K562 (cell line): ENCODE data around the gene FRMPD4. TPM values are rescaled to one million over a fixed set of nuclear protein-coding genes. Genes with fewer than 3 reads are reported as not detected.

Experiments used
- ATAC-seq: fragments of 200-7000 bp; cut with Tn5 transposase; 3 replicates; pipeline ENCODE4 v1.9.1; 2020; ENCODE audit warnings: moderate library complexity
- BruUV-seq: library from RNA; stranded (reverse); fragments of 400-500 nt; replicated peaks from 2 replicates; lab custom pipeline; 2021; lab: Mats Ljungman, UMichigan
- CTCF ChIA-PET: fragments of 300-600 bp; formaldehyde crosslinking; extraction: SDS; loops from one replicate; lab custom pipeline; 2021; ENCODE audit warnings: low intra/inter-chr PET ratio; lab: Yijun Ruan, JAX
- POLR2A ChIA-PET: fragments of 300-600, 350-650 bp; sonication (Branson Sonifier 250); formaldehyde crosslinking; extraction: SDS; loops from one replicate; lab custom pipeline; 2021; ENCODE audit warnings: antibody characterized with exemption, inconsistent platforms; lab: Yijun Ruan, JAX
- DNase-seq, 4 experiments: peaks; one replicate each; pipeline versions ENCODE4 v3.0.0 to v3.0.0-alpha.2; 2011 to 2018; ENCODE audit warnings: low spot score in 3 of 4, mixed read lengths in 3 of 4; ENCODE audit errors: extremely low read depth in 1 of 4
- FAIRE-seq: peaks from 2 replicates; lab custom pipeline; 2011; peaks lifted over from hg19 to GRCh38; lab: Jason Lieb, UNC
- H2AFZ ChIP-seq: 2 replicates; pipeline ENCODE4 v1.6.0; 2011; ENCODE audit warnings: low read depth, low read length, control low read depth, inconsistent platforms
- H3K27ac ChIP-seq: fragments of 200-600 bp; 3 replicates; pipeline ENCODE4 v1.8.0; 2011; ENCODE audit warnings: low read depth, mild to moderate bottlenecking, control low read depth, inconsistent platforms, low read length, moderate library complexity, mixed read lengths; ENCODE audit errors: extremely low read depth
- H3K27me3 ChIP-seq, 2 experiments: fragments of 300-600 bp in 1 of 2; 2 replicates in 1 of 2; 3 replicates in 1 of 2; pipeline versions ENCODE4 v1.6.0 to v1.8.0; 2011; ENCODE audit warnings: inconsistent platforms in 2 of 2, low read length in 2 of 2, mild to moderate bottlenecking in 1 of 2, mixed read lengths in 1 of 2, moderate library complexity in 1 of 2; ENCODE audit not compliant: control insufficient read depth in 2 of 2, insufficient read depth in 2 of 2
- H3K36me3 ChIP-seq: fragments of 300-600 bp; 3 replicates; pipeline ENCODE4 v1.8.0; 2011; ENCODE audit warnings: mild to moderate bottlenecking, low read length, inconsistent platforms; ENCODE audit not compliant: control insufficient read depth, insufficient read depth
- H3K4me1 ChIP-seq, 2 experiments: fragments of 200-600 bp in 1 of 2; replicated peaks in 1 of 2; 2 replicates in 1 of 2; 3 replicates in 1 of 2; pipeline versions ENCODE4 v1.5.1 to v1.8.0; 2011; ENCODE audit warnings: inconsistent platforms in 2 of 2, low read length in 2 of 2, mild to moderate bottlenecking in 1 of 2, mixed read lengths in 1 of 2, moderate library complexity in 1 of 2; ENCODE audit not compliant: control insufficient read depth in 2 of 2, insufficient read depth in 2 of 2
- H3K4me2 ChIP-seq: 2 replicates; pipeline ENCODE4 v1.6.1; 2011; ENCODE audit warnings: low read length, control low read depth, inconsistent platforms, mixed read lengths; ENCODE audit not compliant: insufficient read depth
- H3K4me3 ChIP-seq: fragments of 200-600 bp; sonication (generic), shearing (Covaris generic); 2 replicates; pipeline ENCODE4 v1.5.1; 2016; ENCODE audit warnings: control low read depth, inconsistent platforms
- H3K79me2 ChIP-seq: fragments of 200-600 bp; 3 replicates; pipeline ENCODE4 v1.8.0; 2011; ENCODE audit warnings: low read length, inconsistent platforms; ENCODE audit not compliant: control insufficient read depth, insufficient read depth
- H3K9ac ChIP-seq, 2 experiments: 2 replicates each; pipeline versions ENCODE4 v1.6.0 to v1.6.1; 2011; ENCODE audit warnings: low read depth in 2 of 2, low read length in 2 of 2, control low read depth in 1 of 2, inconsistent platforms in 1 of 2, mild to moderate bottlenecking in 1 of 2, mixed read lengths in 1 of 2; ENCODE audit not compliant: insufficient read depth in 1 of 2
- H3K9me1 ChIP-seq: one replicate; pipeline ENCODE4 v1.6.0; 2011; ENCODE audit warnings: inconsistent platforms, mild to moderate bottlenecking, low read length, moderate library complexity; ENCODE audit not compliant: control insufficient read depth, insufficient read depth
- H3K9me3 ChIP-seq: replicated peaks from 2 replicates; pipeline ENCODE4 v1.5.1; 2011; ENCODE audit warnings: low read depth, low read length, inconsistent platforms; ENCODE audit not compliant: control insufficient read depth, insufficient read depth
- H4K20me1 ChIP-seq: replicated peaks from 2 replicates; pipeline ENCODE4 v1.6.1; 2011; ENCODE audit warnings: low read length, inconsistent platforms, mixed read lengths; ENCODE audit not compliant: control insufficient read depth, insufficient read depth
- BRF2 ChIP-seq: IDR thresholded peaks from 3 replicates; pipeline ENCODE4 v1.6.1; 2011; ENCODE audit warnings: borderline replicate concordance, mild to moderate bottlenecking; ENCODE audit not compliant: insufficient read length, insufficient read depth
- ELF4 ChIP-seq: fragments of 450-650 bp; formaldehyde crosslinking; IDR thresholded peaks from 2 replicates; pipeline ENCODE4 v1.4.0; 2022; ENCODE audit warnings: missing genetic modification characterization
- EP300 ChIP-seq: IDR thresholded peaks from 2 replicates; pipeline ENCODE4 v1.6.1; 2012; ENCODE audit warnings: low read length, improper control_type of control experiment
- NFYB ChIP-seq: IDR thresholded peaks from 2 replicates; pipeline ENCODE4 v1.6.1; 2011; ENCODE audit warnings: mild to moderate bottlenecking, moderate library complexity; ENCODE audit not compliant: insufficient read length; ENCODE audit errors: extremely low read depth
- NR2C1 ChIP-seq, 2 experiments: fragments of 450-650 bp; IDR thresholded peaks; 2 replicates each; pipeline ENCODE4 v1.6.1; 2017; ENCODE audit warnings: mild to moderate bottlenecking in 2 of 2, antibody characterized with exemption in 1 of 2, inconsistent platforms in 1 of 2, missing compliant biosample characterization in 1 of 2, missing genetic modification characterization in 1 of 2
- POLR2G ChIP-seq: fragments of 200-400 bp; formaldehyde crosslinking; IDR thresholded peaks from 2 replicates; pipeline ENCODE4 v1.6.1; 2017; ENCODE audit warnings: low read depth, mild to moderate bottlenecking, antibody characterized with exemption, low read length, moderate library complexity
- RBFOX2 ChIP-seq: fragments of 200-400 bp; formaldehyde crosslinking; IDR thresholded peaks from 2 replicates; pipeline ENCODE4 v1.6.1; 2017; ENCODE audit warnings: low read depth, mild to moderate bottlenecking, low read length, moderate library complexity
- SMAD4 ChIP-seq: fragments of 250-450 bp; sonication (Bioruptor Pico); conservative IDR thresholded peaks from 2 replicates; pipeline ENCODE4 v1.8.0; 2021; ENCODE audit warnings: inconsistent platforms, mild to moderate bottlenecking, moderate library complexity
- TEAD4 ChIP-seq, 2 experiments: sonication (generic) in 1 of 2; formaldehyde crosslinking in 1 of 2; IDR thresholded peaks; 2 replicates each; pipeline versions ENCODE4 v1.6.1 to v1.8.0; 2012 to 2022; ENCODE audit warnings: borderline replicate concordance in 1 of 2, inconsistent platforms in 1 of 2, low read length in 1 of 2, mild to moderate bottlenecking in 1 of 2, missing genetic modification reagents in 1 of 2
- ZNF592 ChIP-seq: fragments of 450-650 bp; IDR thresholded peaks from 2 replicates; pipeline ENCODE4 v1.6.1; 2017; ENCODE audit warnings: antibody characterized with exemption, mild to moderate bottlenecking
- WGBS: fragments of 100-300 bp; shearing (Covaris generic); methylation state at CpG from one replicate; pipeline ENCODE4 v1.1.6; 2016; ENCODE audit warnings: low coverage, mixed read lengths; ENCODE audit not compliant: insufficient coverage; ENCODE audit errors: missing lambda C conversion rate; 5-methylcytosine and 5-hydroxymethylcytosine counted together
- in situ Hi-C: fragments of 300-500 bp; cut with MboI; formaldehyde crosslinking; loops from 4 replicates; pipeline ENCODE4 v1.15.0; 2018; ENCODE audit warnings: inconsistent platforms, mixed read lengths
- intact Hi-C: fragments of 100-400 bp; cut with micrococcal nuclease; formaldehyde crosslinking; loops from 2 replicates; pipeline ENCODE4 v1.14.2; 2022
- polyA plus RNA-seq, 8 experiments: library from polyadenylated mRNA; depleted of rRNA in 4 of 8; stranded (reverse) in 5 of 8; unstranded in 3 of 8; fragments of >200 nt; fragmentation: Nextera tagmentation in 2 of 8; fragmentation: Illumina TruSeq in 1 of 8; extraction: Ambion mirVana in 2 of 8; extraction: Trizol in 1 of 8; gene quantifications; 2 replicates each; pipeline versions ENCODE4 v1.2.1 to v1.2.3, GENCODE V29; 2011 to 2014; ENCODE audit warnings: inconsistent platforms in 1 of 8, missing spikeins in 1 of 8
- total RNA-seq, 7 experiments: library from RNA; depleted of rRNA in 6 of 7; stranded (reverse); fragments of >200 nt in 6 of 7; fragmentation: Illumina TruSeq in 2 of 7; extraction: Trizol in 2 of 7; gene quantifications; 2 replicates each; pipeline versions ENCODE4 v1.2.1 to v1.2.3, GENCODE V29; 2011 to 2021; ENCODE audit warnings: low replicate concordance in 1 of 7

The FRMPD4 gene
- total and polyA plus RNA-seq, 9 of the 15 experiments (the other 6 are each of a cell fraction or from before 2014, with no cell fraction given) = not detected

- 0 out of 2 replicates have a peak, but pooled peaks cover 3% of the 10 kb centered on the region for H4K20me1 ChIP-seq
- no peaks in the 10 kb centered on the region for H3K9me3 ChIP-seq
- TF ChIP-seq TEAD4 (IDR thresholded peaks at IDR 0.05; ENCODE audit: low read length) (no peak), TEAD4 (CRISPR knock-in tag; IDR thresholded peaks at IDR 0.05; ENCODE audit: borderline replicate concordance) (no peak), BRF2 (no peak), NR2C1 (IDR thresholded peaks at IDR 0.05) (no peak), NR2C1 (tag; IDR thresholded peaks at IDR 0.05) (no peak), ELF4 (CRISPR knock-in tag) (no peak), EP300 (no peak), ZNF592 (no peak), POLR2G (no peak), RBFOX2 (no peak), SMAD4 (CRISPR knock-in tag) (no peak), NFYB (no peak)
- peaks cover 2 to 10% of the 10 kb centered on the region in 2 experiments; a peak in 4 of 5 replicates for H3K27me3 ChIP-seq
- no peak overlapping the region for H2AFZ ChIP-seq
- 2% methylated on average over 7 of the region's 7 CpGs for WGBS
- H3K9ac ChIP-seq = no peak overlapping the region
- no peaks in the 10 kb centered on the region for H3K36me3 ChIP-seq
- H3K79me2 ChIP-seq = no peaks in the 10 kb centered on the region
- ChIA-PET CTCF (interaction anchor here (0.7 kb wide), 1 partner anchor 435 kb away, joined by 3 read pairs; no protein-coding TSS in a partner anchor), POLR2A (no interaction called here)
- FAIRE-seq = no peak
- no TSS peak for BruUV-seq
- no peak for ATAC-seq
- no peak overlapping the region for H3K27ac ChIP-seq
- intact Hi-C loops = loop anchor here (5.0 to 10.0 kb wide), 4 partner anchors 110 to 1328 kb away; no protein-coding TSS in a partner anchor
- H3K4me1 ChIP-seq = no peaks in the 10 kb centered on the region
- no peaks in the 10 kb centered on the region for H3K9me1 ChIP-seq
- no peak overlapping the region for H3K4me3 ChIP-seq
- in situ Hi-C loops = no loop called here
- no peak overlapping the region for H3K4me2 ChIP-seq
- DNase-seq = no peak
Observed at GRCh38 chrX:12704706-12705105, 566.4 kb downstream of the FRMPD4 start.
